ENCODE measurements around the gene PSMD1. TPM values are rescaled to one million over a fixed set of nuclear protein-coding genes. Genes with fewer than 3 reads are reported as not detected.
A peak's percentile ranks its signal among the peaks of the same experiment; 100 is the strongest.

PSMD1 gene
- total and polyA plus RNA-seq, 2 donors = 40.4 to 87.6 TPM

DNA sequence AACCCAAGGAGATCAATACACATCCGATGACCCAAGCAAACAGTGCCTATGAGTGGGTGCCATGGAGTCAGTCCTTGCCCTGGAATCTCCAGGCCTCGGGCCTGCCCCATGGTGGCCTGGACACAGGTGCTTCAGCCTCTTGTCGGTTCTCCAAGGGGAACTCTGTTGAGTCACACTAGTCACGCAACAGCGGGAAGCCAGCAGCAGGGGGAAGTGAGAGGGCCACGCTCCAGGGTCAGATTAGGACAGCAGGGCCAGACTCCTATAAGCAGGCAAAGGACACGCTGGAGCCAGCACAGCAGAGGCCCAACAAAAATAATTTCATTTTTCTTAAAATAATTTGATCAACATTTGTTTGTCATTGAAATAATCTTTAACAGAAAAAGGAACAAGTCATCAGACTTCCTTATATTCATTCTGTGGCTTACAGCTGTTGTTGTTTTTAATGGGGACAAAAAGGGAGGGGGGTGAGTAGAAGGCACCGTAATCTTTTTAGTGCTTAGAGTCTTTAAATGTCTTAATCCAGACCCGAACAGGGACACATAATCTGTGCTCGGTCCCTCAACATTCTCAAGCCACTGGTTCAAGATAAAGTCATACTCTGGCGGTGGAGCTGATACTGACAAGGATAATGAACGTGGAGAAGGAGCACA lies 125.3 kb downstream of the PSMD1 start:
- WGBS = 62% methylated on average over 12 of the region's 12 CpGs
- Histone ChIP-seq H3K4me3 (ENCODE audit: low read length in 2 of 2) (no peak overlapping the region), H3K4me1 (ENCODE audit: control insufficient read depth in 2 of 2, insufficient read depth in 2 of 2, low read length in 2 of 2) (peaks cover 0 to 4% of the 10 kb centered on the region in 2 donors), H3K36me3 (ENCODE audit: control insufficient read depth in 2 of 2, insufficient read depth in 2 of 2, low read length in 1 of 2) (no peaks in the 10 kb centered on the region), H3K27ac (ENCODE audit: low read depth in 1 of 2, low read length in 1 of 2) (no peak overlapping the region), H3K27me3 (ENCODE audit: control insufficient read depth in 2 of 2, insufficient read depth in 1 of 2, low read length in 1 of 2) (no peaks in the 10 kb centered on the region), H3K9me3 (ENCODE audit: control insufficient read depth in 2 of 2, insufficient read depth in 1 of 2, low read length in 1 of 2) (no peaks in the 10 kb centered on the region)
- peak in 1 of 9 donors; percentile 13 for DNase-seq (ENCODE audit: low read depth in 6 of 9, low spot score in 9 of 9)

DNA sequence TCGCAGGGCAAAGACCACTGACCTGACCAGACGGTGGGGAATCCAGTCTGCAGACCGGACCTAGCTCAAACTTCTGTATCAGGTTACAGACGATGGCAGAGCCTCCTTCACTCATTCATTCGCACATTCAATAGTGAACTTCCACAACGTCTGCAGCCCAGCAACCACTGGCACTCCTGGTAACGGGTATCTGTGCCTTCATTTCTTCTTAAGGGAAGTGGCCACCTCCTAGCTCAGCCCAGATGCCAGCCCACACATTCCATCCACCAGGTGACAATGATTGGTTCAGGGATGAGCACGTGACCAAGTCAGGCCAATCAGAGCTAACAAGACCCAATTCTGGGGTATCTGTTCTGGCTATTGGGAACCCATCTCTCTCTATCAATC lies 125.8 kb downstream of the PSMD1 start:
- WGBS = 94% methylated on average over 8 of the region's 8 CpGs
- no peak overlapping the region for H3K4me3 ChIP-seq (ENCODE audit: low read length in 2 of 2)
- peaks cover 0 to 4% of the 10 kb centered on the region in 2 donors for H3K4me1 ChIP-seq (ENCODE audit: control insufficient read depth in 2 of 2, insufficient read depth in 2 of 2, low read length in 2 of 2)
- H3K27ac ChIP-seq (ENCODE audit: low read depth in 1 of 2, low read length in 1 of 2) = no peak overlapping the region
- DNase-seq (ENCODE audit: low read depth in 6 of 9, low spot score in 9 of 9) = no peak
- H3K27me3 ChIP-seq (ENCODE audit: control insufficient read depth in 2 of 2, insufficient read depth in 1 of 2, low read length in 1 of 2) = no peaks in the 10 kb centered on the region
- no peaks in the 10 kb centered on the region for H3K9me3 ChIP-seq (ENCODE audit: control insufficient read depth in 2 of 2, insufficient read depth in 1 of 2, low read length in 1 of 2)
- H3K36me3 ChIP-seq (ENCODE audit: control insufficient read depth in 2 of 2, insufficient read depth in 2 of 2, low read length in 1 of 2) = no peaks in the 10 kb centered on the region

DNA sequence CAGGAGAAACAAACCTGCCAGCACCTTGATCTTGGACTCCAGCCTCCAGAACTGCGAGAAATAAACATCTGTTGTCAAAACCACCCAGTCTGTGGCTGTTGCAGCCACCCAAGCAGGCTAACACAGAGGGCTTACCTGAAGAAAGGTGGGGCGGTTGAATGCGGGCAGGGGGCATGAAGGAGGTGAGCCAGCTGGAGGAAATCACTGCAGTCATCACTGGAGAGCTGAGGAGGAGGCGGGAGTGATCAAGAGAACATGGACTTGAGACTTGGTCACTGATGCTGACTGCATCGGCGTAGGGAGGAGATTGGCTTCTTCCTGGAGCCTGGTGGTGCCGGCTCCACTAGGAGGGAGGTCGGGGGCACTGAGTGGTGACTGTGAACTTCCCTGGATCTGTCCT lies 127.2 kb downstream of the PSMD1 start:
- Histone ChIP-seq H3K4me3 (ENCODE audit: low read length in 2 of 2) (no peak overlapping the region), H3K9me3 (ENCODE audit: control insufficient read depth in 2 of 2, insufficient read depth in 1 of 2, low read length in 1 of 2) (peaks cover 0 to 1% of the 10 kb centered on the region in 2 donors), H3K27me3 (ENCODE audit: control insufficient read depth in 2 of 2, insufficient read depth in 1 of 2, low read length in 1 of 2) (peaks cover 2 to 8% of the 10 kb centered on the region in 2 donors), H3K27ac (ENCODE audit: low read depth in 1 of 2, low read length in 1 of 2) (no peak overlapping the region), H3K36me3 (ENCODE audit: control insufficient read depth in 2 of 2, insufficient read depth in 2 of 2, low read length in 1 of 2) (no peaks in the 10 kb centered on the region), H3K4me1 (ENCODE audit: control insufficient read depth in 2 of 2, insufficient read depth in 2 of 2, low read length in 2 of 2) (peaks cover 0 to 4% of the 10 kb centered on the region in 2 donors)
- DNase-seq (ENCODE audit: low read depth in 6 of 9, low spot score in 9 of 9) = no peak
- WGBS = 96% methylated on average over 8 of the region's 8 CpGs

DNA sequence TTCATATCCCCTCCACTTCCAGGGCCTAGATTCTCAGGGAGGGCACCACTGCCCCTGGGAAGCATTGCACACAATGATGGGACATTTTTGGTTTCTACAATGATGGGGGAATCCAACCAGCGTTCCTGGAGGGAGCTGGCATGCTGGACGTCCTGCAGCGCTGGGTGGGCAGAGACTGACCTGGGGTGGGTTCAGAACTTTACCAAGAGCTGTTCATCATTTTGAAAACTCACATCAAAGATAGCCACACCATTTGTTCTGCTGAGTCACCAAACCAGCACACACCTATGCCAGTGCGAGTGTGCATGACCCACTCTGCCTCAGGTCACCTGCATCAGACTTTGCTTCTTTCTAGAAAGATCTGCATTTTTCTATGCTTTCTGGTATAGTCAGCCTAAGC lies 127.7 kb downstream of the PSMD1 start:
- no peak overlapping the region for H3K27ac ChIP-seq (ENCODE audit: low read depth in 1 of 2, low read length in 1 of 2)
- H3K27me3 ChIP-seq (ENCODE audit: control insufficient read depth in 2 of 2, insufficient read depth in 1 of 2, low read length in 1 of 2) = peaks cover 2 to 12% of the 10 kb centered on the region in 2 donors
- H3K4me3 ChIP-seq (ENCODE audit: low read length in 2 of 2) = no peak overlapping the region
- H3K9me3 ChIP-seq (ENCODE audit: control insufficient read depth in 2 of 2, insufficient read depth in 1 of 2, low read length in 1 of 2) = peaks cover 0 to 4% of the 10 kb centered on the region in 2 donors
- no peaks in the 10 kb centered on the region for H3K36me3 ChIP-seq (ENCODE audit: control insufficient read depth in 2 of 2, insufficient read depth in 2 of 2, low read length in 1 of 2)
- 96% methylated on average over 4 of the region's 4 CpGs for WGBS
- no peak for DNase-seq (ENCODE audit: low read depth in 6 of 9, low spot score in 9 of 9)
- peaks cover 0 to 4% of the 10 kb centered on the region in 2 donors for H3K4me1 ChIP-seq (ENCODE audit: control insufficient read depth in 2 of 2, insufficient read depth in 2 of 2, low read length in 2 of 2)

DNA sequence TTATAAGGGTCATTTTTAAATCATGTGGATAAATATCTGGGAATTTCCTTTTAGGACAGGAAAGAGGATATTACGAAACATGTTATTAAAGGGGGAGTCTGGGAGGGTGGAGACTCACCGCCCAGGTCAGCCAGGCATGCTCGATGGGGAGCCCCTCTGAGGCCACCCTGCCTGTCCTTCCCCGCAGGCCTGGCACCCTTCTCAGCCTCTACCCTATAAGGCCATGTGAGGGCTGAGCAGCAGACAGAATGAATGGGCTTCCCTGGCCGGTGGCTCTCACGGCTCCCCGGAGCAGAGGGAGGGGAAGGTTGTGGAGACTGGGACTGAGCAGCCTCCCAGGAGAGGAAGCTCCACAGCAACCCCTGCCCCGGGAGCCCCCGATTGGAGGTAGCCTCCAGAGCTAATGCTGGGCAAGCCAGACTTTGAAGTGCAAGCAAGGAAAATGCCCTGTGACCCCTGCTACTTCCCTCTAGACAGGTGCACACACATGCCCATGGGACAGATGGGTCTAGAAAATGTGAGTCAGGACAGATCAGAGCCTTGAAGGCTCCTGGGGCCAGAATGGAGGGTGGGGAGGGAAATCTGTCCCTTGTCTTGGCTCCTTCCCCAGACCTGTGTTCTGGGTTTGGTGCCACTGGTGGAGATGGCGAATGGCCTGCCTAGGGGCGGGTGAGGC lies 128.5 kb downstream of the PSMD1 start:
- Histone ChIP-seq H3K36me3 (ENCODE audit: control insufficient read depth in 2 of 2, insufficient read depth in 2 of 2, low read length in 1 of 2) (no peaks in the 10 kb centered on the region), H3K9me3 (ENCODE audit: control insufficient read depth in 2 of 2, insufficient read depth in 1 of 2, low read length in 1 of 2) (peaks cover 0 to 4% of the 10 kb centered on the region in 2 donors), H3K27me3 (ENCODE audit: control insufficient read depth in 2 of 2, insufficient read depth in 1 of 2, low read length in 1 of 2) (peaks cover 5 to 21% of the 10 kb centered on the region in 2 donors), H3K27ac (ENCODE audit: low read depth in 1 of 2, low read length in 1 of 2) (no peak overlapping the region), H3K4me1 (ENCODE audit: control insufficient read depth in 2 of 2, insufficient read depth in 2 of 2, low read length in 2 of 2) (no peaks in the 10 kb centered on the region), H3K4me3 (ENCODE audit: low read length in 2 of 2) (no peak overlapping the region)
- no peak for DNase-seq (ENCODE audit: low read depth in 6 of 9, low spot score in 9 of 9)
- WGBS = 96% methylated on average over 11 of the region's 11 CpGs

DNA sequence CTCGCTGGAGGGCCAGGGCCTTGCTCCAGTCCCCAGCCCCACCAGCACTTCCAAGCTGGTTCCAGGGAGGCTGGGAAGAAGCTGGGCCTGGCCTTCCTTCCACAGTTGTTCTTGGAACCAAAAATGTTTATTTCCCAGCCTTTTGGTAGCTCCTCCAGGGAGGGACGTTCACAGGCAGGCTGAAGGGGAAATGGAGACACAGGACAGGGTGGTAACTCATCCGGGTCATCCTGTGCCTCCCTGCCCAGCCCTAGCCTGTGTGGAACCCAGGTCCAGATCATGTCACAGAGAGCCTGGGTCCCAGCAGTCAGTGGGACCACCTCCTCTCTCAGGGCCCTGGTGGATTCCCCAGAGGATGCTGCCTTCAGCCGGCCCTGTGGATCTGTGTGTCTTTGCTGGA lies 129.2 kb downstream of the PSMD1 start:
- DNase-seq (ENCODE audit: low read depth in 6 of 9, low spot score in 9 of 9) = no peak
- Histone ChIP-seq H3K27me3 (ENCODE audit: control insufficient read depth in 2 of 2, insufficient read depth in 1 of 2, low read length in 1 of 2) (peaks cover 6 to 28% of the 10 kb centered on the region in 2 donors), H3K36me3 (ENCODE audit: control insufficient read depth in 2 of 2, insufficient read depth in 2 of 2, low read length in 1 of 2) (no peaks in the 10 kb centered on the region), H3K4me1 (ENCODE audit: control insufficient read depth in 2 of 2, insufficient read depth in 2 of 2, low read length in 2 of 2) (peaks cover 0 to 2% of the 10 kb centered on the region in 2 donors), H3K4me3 (ENCODE audit: low read length in 2 of 2) (no peak overlapping the region), H3K9me3 (ENCODE audit: control insufficient read depth in 2 of 2, insufficient read depth in 1 of 2, low read length in 1 of 2) (peaks cover 0 to 4% of the 10 kb centered on the region in 2 donors), H3K27ac (ENCODE audit: low read depth in 1 of 2, low read length in 1 of 2) (no peak overlapping the region)
- WGBS = 83% methylated on average over 4 of the region's 4 CpGs

DNA sequence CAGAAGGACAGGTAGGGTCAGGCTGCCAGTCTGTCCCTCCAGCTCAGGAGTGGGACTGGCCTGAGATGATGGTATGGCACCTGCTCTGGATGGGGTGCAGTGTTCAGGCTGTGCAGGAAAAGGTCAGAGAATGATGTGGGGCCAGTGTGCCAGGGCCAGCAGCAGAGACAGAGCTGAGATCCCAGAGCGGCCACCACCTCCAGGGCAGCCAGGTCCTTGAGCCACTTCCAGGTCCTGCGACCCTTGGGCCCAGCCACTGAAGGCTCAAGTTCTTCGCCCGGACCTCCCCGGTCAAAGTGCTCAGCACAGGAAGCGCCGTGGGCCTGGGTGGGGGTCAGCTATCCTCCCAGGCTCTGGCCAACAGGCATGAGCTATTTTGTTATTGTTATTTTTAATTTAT lies 129.7 kb downstream of the PSMD1 start:
- Histone ChIP-seq H3K27ac (ENCODE audit: low read depth in 1 of 2, low read length in 1 of 2) (no peak overlapping the region), H3K4me3 (ENCODE audit: low read length in 2 of 2) (no peak overlapping the region), H3K36me3 (ENCODE audit: control insufficient read depth in 2 of 2, insufficient read depth in 2 of 2, low read length in 1 of 2) (no peaks in the 10 kb centered on the region), H3K9me3 (ENCODE audit: control insufficient read depth in 2 of 2, insufficient read depth in 1 of 2, low read length in 1 of 2) (peaks cover 0 to 4% of the 10 kb centered on the region in 2 donors), H3K4me1 (ENCODE audit: control insufficient read depth in 2 of 2, insufficient read depth in 2 of 2, low read length in 2 of 2) (peaks cover 0 to 3% of the 10 kb centered on the region in 2 donors), H3K27me3 (ENCODE audit: control insufficient read depth in 2 of 2, insufficient read depth in 1 of 2, low read length in 1 of 2) (peaks cover 6 to 32% of the 10 kb centered on the region in 2 donors)
- DNase-seq (ENCODE audit: low read depth in 6 of 9, low spot score in 9 of 9) = no peak
- 98% methylated on average over 7 of the region's 7 CpGs for WGBS

DNA sequence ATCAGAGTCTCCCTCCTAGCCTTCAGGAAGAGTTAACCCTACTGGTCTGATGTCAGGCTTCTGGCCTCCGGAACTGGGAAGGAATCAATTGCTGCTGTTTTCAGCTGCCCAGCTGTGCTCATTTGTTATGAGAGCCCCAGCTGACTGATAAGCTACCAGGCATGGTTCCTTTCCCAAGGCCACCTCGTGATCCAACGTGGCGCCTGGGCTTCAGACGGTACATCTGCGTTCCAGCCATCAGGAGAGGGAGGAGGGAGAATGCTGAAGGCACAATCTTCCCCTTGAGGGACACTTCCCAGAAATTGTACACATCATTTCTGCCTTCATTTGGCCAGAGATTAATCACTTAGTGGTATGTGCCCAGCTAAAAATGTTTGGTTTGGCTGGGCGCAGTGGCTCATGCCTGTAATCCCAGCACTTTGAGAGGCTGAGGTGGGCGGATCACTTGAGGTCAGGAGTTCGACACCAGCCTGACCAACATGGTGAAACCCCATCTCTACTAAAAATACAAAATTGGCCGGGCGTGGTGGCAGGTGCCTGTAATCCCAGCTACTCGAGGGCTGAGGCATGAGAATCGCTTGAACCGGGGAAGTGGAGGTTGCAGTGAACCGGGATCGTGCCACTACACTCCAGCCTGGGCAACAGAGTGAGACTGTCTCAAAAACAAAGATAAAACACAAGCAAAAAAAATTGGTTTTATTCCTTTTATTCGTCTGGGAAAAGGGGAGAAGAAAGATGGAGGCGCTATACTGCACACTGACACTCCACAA lies 131.3 kb downstream of the PSMD1 start:
- Histone ChIP-seq H3K27me3 (ENCODE audit: control insufficient read depth in 2 of 2, insufficient read depth in 1 of 2, low read length in 1 of 2) (peaks cover 6 to 48% of the 10 kb centered on the region in 2 donors), H3K36me3 (ENCODE audit: control insufficient read depth in 2 of 2, insufficient read depth in 2 of 2, low read length in 1 of 2) (no peaks in the 10 kb centered on the region), H3K9me3 (ENCODE audit: control insufficient read depth in 2 of 2, insufficient read depth in 1 of 2, low read length in 1 of 2) (peaks cover 0 to 4% of the 10 kb centered on the region in 2 donors), H3K4me1 (ENCODE audit: control insufficient read depth in 2 of 2, insufficient read depth in 2 of 2, low read length in 2 of 2) (peaks cover 0 to 3% of the 10 kb centered on the region in 2 donors), H3K4me3 (ENCODE audit: low read length in 2 of 2) (no peak overlapping the region), H3K27ac (ENCODE audit: low read depth in 1 of 2, low read length in 1 of 2) (no peak overlapping the region)
- no peak for DNase-seq (ENCODE audit: low read depth in 6 of 9, low spot score in 9 of 9)
- WGBS = 92% methylated on average over 18 of the region's 18 CpGs
